ENCODE results near the gene CFAP46.

Gene CFAP46

DNA sequence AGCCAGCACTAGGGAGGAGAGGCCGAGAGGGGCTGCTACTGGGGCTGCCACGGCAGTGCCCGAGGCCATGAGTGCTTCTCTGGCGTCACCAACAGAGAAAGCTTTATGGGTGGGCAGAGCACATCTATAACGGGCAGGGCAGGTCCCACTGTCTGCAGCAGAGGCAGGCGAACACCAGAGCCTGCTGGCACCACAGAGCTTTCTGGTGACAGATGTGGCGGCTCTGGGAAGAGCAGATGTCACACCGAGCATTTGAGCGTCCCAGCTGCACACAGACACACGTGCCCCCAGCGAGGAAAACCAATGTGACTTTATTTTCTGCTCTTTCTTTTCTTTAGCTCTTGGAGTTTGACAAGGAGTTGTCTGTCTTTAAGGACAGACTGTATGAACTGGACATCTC lies 176.9 kb downstream of the CFAP46 start:
- no peak overlapping the region for H3K27ac ChIP-seq
- TF ChIP-seq, protein P1, sequence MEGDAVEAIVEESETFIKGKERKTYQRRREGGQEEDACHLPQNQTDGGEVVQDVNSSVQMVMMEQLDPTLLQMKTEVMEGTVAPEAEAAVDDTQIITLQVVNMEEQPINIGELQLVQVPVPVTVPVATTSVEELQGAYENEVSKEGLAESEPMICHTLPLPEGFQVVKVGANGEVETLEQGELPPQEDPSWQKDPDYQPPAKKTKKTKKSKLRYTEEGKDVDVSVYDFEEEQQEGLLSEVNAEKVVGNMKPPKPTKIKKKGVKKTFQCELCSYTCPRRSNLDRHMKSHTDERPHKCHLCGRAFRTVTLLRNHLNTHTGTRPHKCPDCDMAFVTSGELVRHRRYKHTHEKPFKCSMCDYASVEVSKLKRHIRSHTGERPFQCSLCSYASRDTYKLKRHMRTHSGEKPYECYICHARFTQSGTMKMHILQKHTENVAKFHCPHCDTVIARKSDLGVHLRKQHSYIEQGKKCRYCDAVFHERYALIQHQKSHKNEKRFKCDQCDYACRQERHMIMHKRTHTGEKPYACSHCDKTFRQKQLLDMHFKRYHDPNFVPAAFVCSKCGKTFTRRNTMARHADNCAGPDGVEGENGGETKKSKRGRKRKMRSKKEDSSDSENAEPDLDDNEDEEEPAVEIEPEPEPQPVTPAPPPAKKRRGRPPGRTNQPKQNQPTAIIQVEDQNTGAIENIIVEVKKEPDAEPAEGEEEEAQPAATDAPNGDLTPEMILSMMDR (conservative IDR thresholded peaks at IDR 0.05): no peak

DNA sequence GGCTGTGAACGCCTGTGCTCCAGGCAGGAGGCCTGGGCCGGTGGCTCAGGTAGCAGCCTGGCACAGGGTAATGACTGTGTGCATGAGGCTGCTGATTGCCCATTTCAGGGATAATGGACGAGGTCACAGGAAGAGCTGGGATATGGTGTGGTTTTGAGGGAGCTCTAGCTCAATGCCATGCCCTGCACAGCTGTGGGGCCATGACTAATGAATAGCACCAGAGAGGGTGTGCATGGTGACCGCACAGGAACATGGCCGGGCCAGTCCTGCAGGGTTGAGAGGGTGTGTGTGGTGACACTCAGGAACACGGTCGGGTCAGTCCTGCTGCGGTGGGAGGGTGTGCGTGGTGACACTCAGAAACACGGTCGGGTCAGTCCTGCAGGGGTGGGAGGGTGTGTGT lies 178.3 kb downstream of the CFAP46 start:
- H3K27ac ChIP-seq: no peak overlapping the region
- TF ChIP-seq, protein P1 (conservative IDR thresholded peaks at IDR 0.05): no peak

DNA sequence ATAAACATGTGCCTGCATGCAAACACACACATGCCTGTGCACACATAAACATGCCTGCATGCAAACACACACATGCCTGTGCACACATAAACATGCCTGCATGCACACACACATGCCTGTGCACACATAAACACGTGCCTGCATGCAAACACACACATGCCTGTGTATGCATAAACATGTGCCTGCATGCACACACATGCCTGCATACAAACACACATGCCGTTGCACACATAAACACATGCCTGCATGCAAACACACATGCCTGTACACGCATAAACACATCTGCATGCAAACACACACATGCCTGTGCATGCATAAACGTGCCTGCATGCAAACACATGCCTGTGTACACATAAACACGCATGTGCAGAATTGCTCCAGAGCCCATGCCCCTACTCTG lies 178.8 kb downstream of the CFAP46 start:
- TF ChIP-seq, protein P1 (conservative IDR thresholded peaks at IDR 0.05): no peak
- no peak overlapping the region for H3K27ac ChIP-seq

DNA sequence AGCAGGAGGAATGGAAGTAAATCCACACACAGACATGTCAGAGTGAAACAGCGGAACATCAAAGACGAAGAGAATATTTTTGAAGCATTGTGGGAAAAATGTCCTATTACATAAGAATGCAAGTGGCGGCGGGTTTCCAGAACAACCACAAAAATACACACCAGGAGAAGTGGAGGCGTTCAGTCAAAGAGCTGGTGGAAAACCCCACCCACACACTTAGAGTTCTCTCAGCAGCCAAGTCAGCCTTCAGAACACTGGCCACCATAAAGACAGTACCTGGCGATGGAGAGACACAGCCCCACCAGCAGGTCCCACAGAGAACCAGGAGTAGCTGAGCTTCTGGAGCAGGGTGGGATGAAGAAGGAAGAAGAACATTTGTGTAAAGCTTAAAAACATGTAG lies 180.1 kb downstream of the CFAP46 start:
- no peak overlapping the region for H3K27ac ChIP-seq
- TF ChIP-seq, protein P1 (conservative IDR thresholded peaks at IDR 0.05): no peak

DNA sequence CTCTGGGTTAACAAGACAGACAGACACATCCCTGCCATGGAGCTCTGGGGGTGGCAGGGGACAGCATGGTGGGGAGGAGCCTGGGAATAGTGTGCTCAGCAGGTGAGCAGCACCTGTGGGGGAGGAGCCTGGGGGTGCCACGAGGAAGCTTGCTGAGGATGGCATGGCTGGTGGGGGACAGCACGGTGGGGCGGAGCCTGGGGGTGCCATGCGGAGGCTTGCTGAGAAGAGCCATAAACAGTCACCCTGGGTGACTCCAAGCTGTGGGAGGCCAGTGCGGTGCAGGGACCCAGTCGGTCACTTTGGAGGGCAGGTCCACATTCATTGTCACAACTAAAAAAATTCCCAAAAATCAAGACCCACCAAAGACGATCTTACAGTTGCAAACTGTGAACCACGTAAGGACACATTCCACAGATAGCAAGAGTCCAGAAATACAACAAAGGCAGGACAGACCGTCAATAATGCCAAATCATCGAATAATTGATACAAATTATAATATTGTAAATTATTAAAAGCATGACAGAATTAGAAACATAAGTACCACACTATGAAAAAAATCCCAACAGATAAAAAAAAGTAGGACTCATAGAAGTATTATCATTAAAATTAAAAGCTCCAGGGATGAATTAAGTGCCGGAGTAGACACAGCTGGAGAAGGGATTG lies 180.8 kb downstream of the CFAP46 start:
- TF ChIP-seq, protein P1 (conservative IDR thresholded peaks at IDR 0.05): no peak
- no peak overlapping the region for H3K27ac ChIP-seq

DNA sequence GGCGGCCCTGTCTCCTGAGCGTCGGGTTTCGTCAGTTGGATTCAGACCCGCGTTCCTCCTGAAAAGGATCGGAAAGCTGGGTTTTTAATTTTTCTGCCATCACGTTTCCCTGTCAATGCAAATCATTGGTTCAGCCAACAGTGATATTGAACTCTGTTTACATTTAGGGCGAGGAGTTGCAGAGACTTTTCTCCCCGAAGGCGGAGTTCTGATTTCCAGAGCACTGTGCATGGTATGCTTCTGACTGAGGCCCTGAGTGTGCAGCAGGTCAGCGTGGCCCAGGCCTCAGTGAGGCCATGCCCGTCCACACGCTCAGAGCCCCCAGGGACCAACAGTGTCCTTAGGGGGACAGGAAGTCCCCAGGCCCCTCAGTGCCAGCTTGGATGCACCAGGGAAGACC lies 183.5 kb downstream of the CFAP46 start:
- TF ChIP-seq, protein P1 (conservative IDR thresholded peaks at IDR 0.05): no peak
- H3K27ac ChIP-seq: no peak overlapping the region
